ENCODE data around the gene DBN1.

GRCh38 chr5:177498013-177498787 is 24.8 kb upstream of the DBN1 start:
- TF ChIP-seq CTCF (IDR thresholded peaks at IDR 0.05; ENCODE audit: extremely low read depth in 1 of 2, insufficient read depth in 1 of 2, low read depth in 1 of 2, low read length in 2 of 2) (no peak), POLR2A (IDR thresholded peaks at IDR 0.05; ENCODE audit: low read depth, low read length) (no peak)
